Stimulated activated CD8-positive, alpha-beta memory T cell treated with anti-CD3 and anti-CD28 coated beads, Interleukin-12 subunit alpha, Interleukin-12 subunit beta, amount 100 ng/mL, for 24 hours (primary cell): Measurements from ENCODE around the gene CCR6.

Experiments
- DNase-seq: peaks from one replicate; pipeline ENCODE4 v3.0.0-alpha.2; 2020; ENCODE audit errors: extremely low read depth

CCR6 gene

DNA sequence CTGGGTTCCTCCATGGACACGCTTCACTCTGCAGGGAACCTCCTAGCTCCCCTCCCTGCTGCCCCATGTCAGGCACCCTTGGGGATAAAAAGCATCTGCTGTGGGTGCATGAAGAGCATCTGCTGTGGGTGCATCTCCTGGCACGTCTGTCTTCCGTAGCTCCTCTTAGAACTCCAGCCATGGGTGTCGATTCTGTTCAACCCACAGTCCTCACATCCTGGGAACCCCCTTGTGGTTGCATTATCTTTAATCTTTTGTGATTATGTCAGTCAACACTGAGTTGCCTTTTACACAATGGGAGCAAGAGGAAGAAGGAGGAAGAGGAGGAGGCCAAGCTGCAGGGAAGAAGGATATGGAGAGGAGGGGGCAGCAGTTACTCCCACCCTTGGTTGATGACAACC lies 24.1 kb upstream of the CCR6 start:
- DNase-seq: no peak

DNA sequence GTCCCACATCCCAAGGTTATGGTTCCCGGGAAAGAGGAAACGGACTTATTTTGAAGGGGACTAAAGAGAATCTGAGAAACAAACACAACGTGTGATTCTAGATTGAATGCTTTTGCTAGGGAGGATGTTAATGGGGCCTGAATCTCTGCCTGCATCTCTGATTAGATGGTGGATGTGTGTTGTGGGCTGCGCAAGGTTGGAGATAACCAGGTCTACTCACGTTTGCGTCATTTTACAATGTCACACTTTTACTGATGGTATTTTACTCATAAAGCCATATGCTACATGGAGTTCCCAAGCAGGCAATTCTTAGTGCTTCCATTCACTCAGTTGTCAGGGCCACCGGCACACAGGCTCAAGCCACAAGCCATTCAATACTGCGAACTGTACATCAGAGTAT lies 23.2 kb upstream of the CCR6 start:
- no peak for DNase-seq

DNA sequence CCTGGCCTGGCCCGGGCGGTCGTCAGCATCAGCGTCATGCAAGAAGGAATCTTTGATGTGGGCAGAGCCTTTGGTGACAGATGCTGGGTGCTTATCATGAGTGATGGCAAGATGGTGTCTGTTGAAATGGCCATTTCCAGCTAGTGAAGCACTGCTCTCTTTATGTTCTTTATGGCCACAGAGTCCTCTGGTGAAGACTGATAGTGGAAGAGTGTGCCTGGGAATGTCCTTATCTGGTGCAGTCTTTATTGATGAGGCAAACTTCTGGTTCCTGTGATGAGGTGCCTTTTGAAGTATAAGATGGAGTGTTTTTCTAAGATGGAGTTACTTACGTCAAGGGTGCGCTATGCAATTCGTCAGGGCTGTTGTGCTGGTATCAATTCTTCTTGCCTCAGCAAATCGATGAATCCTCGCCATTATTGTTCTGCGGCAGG lies 22.6 kb upstream of the CCR6 start:
- DNase-seq: no peak

DNA sequence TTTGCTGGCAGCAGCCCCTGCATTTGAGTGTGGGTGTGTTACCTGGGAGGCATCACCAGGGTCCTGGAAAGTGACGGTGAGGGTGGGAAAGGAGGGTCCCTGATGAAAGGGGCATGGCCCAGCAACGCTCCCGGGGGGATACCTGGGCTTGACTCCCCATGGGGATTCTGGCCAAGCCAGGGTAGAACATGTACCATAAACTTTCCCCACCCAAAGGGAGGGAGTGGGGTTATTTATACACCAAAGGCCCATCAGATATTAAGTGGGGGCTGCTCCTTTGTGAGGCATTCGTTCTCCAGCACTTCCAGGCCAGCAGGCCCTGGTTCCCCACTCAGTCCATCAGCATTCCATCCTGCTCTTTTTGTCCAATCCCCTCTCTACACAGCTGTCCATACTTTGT lies 20.6 kb upstream of the CCR6 start:
- no peak for DNase-seq

DNA sequence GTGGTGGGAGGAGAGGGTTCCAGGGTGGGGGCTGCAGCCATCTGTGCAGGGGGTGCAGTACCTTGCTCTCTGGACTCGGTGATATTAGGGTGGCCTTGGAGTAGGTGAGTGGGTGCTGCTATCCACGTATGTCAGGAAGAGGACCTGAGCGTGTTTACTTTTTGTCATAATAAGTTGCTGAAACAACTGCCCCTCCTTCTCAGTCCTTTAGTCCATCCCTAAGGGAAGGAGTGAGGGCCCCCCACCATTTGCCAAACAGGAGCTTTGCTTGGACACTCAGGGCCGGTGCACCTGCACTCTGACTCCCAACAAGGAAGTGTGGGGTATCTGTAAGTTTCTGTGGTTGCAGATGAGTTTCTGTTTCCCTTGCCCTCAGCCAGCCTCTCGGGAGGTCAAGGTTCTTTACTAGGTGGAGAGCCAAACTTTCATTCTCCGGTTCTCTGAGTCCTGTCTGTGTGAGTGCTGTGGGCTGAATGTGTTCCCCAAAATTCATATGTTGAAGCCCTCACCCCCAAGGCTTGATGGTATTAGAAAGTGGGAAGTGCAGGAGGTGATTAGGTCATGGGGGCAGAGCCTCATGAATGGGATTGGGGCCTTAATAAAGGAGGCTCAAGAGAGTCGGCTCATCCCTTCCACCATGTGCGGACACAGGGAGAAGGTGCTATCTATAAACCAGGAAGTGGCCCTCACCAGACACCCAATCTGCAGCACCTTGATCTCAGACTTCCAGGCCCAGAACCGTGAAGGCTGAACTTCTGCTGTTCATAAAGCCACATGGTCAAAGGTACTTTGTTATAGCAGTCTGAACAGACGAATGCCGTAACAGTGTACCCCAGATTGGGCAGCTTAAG lies 19.6 kb upstream of the CCR6 start:
- no peak for DNase-seq

DNA sequence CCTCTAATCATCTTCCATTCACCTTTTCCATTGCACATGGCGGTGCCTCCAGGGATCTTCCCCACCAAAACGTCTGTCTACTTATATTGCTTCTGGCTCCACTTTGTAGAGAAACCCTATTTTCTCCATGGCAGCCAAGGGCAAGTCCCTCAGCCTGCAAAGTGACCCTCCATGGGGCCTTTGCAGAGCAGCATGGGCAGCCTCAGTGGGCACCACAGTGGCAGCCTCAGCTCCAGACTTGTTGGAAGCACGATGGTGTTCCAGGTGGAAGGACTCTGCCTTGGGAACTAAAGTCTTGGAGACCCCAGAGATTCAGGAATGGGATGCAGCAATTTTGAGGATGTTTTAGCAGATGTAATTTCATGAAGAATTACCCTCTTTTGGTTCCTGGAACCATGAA lies 18.5 kb upstream of the CCR6 start:
- DNase-seq: no peak

DNA sequence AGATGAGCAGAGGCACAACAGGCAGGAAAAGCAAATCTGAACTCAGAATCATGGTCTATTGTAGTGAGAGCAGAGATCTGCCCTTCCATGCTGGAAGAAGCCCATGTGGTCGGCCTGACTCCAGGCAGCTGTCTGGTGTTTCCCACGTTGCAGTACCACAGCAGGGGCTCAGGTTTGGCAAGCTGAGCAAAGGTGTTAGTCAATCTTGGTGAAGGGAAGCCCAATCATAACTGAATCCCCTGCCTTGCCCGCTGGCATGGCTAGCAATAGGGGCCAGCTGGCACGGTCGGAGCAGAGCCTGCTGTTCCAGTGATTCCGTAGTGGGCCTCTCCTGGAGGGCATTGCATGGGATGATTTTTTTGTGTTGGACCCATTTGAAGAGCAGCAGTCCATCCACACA lies 17.8 kb upstream of the CCR6 start:
- no peak for DNase-seq

DNA sequence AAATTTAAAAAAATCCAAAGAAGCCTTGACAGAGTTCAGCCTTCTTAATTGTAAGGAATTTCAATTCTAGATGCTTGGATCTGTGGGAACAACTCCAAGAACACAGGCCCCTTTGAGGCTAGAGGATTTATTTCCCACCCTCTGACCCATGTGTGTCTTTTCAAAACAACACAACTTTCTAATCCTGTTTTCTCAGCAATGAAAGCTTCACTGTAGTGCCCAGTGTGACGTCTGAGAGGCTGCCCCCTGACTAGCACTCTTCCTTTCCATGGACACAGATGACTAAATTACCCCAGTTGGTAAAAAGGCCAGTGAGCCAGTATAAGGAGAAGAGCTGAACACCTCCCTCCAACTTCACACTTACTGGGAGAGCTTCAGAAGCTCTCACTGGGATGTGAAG lies 16.5 kb upstream of the CCR6 start:
- no peak for DNase-seq

DNA sequence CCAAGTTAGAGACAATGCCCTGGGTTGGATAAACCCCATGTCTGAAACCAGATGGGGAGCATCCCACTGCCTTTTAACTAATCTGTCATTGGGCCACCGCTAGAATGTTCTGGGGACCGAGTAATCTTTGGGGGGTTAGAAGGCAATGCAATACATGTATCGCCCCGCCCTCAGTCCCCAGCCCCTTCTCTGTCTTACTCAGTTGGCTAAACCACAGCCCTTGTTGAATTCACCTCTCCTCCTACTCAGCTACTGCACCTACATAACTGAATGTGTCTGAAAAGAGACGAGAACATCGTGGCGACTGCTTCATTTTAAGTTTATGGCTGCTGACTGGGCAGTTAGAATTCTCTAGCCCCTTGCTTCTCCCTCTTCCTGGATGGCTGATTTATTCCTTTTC lies 15.1 kb upstream of the CCR6 start:
- no peak for DNase-seq

DNA sequence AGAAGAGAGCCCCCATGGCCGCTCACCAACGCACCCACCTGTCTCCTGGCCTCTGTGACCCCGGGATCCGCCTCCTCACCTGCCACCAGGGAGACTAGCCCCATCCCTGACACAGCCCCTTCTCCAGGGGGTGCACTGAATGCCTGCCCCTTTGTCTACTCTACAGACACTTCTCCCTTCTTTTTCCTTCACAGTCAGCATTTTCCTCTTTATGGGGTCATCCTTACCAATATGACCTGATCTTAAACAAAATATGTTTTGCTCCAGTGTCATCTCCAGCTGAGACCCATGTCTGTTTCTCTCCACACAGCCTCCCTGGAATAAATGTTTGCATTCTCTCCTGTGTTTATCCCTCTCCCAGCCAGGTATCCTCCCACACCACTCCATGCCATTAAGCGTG lies 14.6 kb upstream of the CCR6 start:
- DNase-seq: no peak

DNA sequence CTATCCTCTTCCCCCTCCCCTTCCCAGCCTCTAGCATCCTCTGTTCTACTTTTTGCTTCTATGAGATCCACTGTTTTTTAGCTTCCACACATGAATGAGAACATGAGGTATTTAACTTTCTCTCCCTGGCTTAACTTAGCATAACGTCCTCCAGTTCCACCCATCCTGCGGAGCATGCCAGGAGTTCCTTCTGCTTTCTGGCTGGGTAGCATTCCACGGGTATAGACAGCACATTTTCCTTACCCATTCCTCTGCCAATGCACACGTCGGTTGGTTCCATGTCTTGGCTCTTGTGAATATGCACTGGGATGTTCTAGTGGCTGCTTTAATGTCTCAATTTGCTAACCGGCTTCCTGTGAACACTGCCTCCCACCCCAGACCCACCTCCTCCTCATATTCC lies 13.2 kb upstream of the CCR6 start:
- DNase-seq: no peak

DNA sequence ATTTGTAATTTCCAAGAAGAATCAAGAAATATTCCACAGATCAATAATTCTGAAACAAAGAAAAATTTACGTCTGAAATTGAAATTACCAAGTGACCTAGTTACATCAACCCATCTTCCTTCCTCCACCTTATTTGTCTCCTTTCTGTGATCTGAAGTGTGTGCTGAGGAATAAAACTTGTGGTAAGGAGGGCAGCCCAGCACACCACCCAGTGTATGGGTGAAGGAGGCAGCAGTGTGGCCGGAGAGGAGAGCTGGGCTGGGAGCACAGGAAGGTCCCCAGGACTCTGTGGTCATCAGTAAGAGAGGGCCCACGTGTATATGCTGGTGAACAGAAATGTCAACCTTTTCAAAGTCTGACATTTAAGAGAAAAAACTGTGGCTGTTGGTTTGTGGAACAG lies 11.3 kb upstream of the CCR6 start:
- no peak for DNase-seq

DNA sequence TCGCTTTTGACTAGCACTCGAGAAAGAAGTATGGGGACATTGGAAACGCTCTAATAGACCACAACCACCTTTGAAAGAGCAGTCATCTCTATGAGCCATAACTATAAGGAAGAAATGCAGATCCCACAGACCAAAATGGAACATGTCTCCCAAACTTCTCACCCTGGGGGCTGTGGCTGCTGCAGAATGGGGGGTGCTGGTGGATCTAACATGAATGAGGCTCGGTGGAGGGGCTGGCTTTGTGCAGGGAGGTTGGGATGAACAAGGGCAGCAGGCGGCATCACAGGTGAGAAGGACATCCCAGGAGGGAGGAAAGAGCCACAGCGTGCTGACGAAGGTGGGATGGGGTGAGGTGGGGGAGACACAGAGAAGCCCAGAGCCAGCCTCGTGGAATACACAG lies 10.5 kb upstream of the CCR6 start:
- DNase-seq: no peak

DNA sequence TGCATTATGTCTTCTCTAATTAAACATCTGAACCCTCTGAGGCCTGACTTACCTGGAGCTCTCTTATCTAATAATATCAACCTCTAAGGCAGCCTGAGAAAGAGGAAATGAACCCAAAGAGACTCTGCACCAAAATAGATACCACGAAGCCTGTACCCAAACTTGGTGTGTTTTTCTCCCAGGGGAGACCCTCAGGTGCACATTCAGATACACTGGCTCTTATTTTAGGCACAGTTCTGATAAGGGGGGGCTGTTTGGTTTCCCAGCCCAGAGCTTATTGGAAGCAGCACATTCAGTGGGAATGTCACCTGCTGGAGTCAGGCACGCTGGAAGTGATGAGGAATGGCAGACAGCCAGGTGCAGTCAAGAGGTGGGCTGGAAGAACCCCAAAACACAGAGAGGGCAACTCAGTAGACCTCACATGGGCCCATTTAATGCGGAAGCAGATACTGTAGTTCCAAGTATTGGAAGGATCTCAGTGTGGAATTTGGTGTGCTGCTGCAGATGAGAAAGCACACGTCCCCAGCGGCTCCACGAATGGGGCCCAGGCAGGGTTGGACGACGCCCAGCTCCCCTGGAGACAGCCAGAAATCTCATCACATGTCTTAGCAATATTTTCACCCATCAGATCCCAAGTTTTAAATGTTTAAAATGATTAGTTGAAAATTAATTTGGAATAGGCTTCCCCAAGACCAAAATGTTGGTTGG lies 9.7 kb upstream of the CCR6 start:
- no peak for DNase-seq

DNA sequence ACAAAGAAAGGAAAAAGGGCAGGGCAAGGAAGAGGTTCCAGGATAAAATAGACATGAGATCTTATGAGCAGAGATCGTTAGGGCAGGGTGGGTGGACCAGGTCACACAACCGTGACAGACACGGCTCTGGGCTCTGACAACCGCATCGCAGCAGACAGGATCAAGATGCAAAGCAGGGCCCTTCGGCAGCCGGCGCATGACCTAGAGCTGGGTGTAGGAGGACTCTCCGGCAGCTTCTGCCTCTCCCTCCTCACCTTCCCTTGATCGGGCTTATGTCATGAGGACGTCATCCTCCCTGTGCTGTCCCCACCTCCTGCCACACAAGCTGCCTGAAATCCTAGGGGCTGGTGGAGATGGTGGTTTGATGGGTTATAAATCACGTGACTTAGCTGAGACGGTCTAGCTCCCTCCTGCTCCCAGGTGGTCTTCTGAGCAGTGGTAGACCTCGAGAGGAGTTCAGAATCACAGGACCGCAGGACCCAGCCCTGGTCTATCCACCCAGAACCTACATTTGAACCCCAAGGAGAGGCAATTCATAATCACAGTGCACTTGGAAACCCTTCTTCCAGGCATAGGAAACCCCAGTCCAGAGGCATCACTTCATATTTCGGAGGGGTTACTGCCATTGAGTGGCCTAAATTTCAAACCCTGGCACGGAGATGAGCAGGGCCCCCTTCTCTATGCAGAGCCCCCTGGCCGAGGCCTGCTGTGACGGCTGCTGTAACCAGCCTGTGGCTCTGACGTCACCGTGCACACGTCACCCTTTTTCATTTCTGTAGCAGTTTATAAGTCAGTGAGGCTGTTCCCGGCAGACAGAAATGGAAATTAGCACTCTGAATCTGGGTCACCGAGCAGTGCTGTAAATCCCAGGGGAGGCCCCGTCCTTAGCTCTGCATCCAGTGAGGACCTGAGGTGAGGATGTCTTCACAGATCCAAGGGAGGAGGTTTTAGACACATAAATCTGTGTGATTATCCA lies 8.7 kb upstream of the CCR6 start:
- DNase-seq: no peak

DNA sequence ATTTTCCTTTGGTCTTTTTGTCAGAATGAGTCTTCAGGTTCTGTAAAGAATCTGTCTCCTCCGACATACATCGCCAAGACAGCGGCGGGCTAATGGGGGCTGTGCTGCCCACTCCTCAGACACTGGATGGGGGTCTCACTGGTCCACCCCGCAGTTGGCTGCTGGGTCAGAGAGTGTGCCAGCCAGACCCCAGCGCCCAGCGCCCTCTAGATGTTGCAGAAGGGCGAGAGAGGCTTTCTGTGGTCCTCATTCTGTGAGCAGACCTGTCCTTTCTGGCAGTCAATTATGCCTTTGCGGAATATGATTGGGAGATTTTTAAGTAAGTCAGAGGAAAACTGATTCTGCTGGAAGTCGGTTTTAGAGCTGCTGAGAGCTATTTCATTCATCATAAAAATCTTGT lies 7.8 kb upstream of the CCR6 start:
- no peak for DNase-seq

DNA sequence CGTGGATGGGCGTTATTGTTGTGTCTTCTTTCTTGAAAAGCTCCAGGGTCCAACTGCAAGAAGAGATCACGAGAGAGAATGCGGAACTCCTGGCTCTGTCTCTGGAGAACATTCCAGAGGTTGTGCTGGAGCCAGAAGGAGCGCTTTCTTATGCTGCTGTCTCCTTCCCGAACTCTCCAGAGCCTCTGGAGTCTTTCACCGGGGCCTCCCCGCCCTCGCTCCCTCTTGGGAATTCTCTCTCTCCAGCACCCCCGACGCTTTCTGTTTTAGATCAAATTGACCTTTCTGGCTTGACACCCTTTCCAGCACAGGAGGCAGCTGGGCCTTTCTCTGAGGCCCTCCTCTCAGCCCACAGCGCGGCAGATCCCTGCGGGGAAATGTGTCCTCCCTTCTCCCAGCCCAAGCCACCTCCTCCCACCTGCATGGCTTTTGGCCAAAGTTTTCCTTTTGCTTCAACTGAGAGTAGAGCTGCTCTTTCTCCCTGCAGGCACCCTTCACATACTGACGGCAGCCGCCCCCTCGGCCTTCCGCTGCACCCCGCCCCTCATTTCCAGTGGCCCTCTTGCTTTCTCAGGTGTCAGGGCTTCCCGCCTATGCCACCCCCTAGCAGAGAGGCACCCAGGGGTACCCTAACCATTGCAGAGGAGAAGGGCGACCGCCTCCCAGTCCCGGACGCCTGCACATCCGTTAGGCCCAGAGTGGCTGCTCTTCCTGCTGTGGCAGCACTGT lies 6.6 kb upstream of the CCR6 start:
- DNase-seq: no peak

DNA sequence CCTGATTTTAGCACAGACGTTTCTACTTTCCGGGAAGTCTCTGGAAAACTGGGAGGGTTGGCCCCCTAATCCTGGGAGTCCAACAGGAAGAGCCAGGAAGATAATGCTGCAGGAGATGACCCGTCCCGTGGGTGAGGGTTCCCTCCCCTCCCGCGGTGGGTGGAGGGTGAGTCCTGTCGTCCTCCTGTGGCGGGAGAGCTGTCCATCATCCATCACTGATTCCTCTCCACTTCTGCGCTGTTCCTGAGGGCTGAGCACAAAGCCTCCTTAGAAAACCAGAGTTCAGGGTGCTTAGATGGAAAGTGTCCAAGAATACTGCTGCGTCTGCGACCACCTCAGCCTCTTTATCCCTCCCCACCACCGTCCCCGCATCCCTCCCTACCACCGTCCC lies 6.1 kb upstream of the CCR6 start:
- no peak for DNase-seq

DNA sequence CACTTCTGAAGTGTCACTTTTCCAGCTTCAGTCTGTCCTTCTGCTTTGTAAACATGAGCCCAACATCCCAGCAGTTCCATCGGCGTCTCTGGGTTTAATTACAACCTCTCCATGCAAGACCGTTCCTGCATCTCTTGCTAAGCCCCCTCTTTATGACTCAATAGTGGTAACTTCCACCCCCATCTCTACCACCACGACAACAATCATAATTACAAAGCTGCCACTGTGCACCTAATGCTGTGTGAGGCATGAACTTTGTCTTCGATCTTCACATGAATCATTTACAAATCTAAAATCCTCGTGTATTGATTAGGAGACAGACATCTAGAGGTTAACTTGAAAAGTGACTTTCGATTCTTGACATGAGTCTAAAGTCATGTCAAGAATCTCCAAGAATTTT lies 4.9 kb upstream of the CCR6 start:
- DNase-seq: no peak

DNA sequence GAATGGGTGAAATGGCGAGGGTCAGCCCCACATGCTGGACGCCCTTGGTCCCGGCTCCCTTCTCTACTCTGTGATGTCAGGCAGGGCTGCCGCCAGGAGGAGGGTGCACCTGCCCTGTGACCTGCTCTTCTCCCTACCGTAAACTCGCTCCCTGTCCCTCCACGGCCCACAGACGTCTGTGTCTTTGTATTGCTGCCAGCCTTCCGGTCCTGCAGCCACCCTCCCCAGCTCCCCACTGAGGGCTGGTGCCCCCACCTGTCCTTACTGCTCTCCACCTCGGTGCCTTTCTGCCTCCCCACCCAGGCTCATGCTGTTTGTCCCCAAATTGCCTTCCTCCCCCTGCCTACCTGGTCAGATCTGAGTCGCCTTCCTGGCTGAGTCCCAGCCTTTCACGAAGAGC lies 4.1 kb upstream of the CCR6 start:
- DNase-seq: no peak

DNA sequence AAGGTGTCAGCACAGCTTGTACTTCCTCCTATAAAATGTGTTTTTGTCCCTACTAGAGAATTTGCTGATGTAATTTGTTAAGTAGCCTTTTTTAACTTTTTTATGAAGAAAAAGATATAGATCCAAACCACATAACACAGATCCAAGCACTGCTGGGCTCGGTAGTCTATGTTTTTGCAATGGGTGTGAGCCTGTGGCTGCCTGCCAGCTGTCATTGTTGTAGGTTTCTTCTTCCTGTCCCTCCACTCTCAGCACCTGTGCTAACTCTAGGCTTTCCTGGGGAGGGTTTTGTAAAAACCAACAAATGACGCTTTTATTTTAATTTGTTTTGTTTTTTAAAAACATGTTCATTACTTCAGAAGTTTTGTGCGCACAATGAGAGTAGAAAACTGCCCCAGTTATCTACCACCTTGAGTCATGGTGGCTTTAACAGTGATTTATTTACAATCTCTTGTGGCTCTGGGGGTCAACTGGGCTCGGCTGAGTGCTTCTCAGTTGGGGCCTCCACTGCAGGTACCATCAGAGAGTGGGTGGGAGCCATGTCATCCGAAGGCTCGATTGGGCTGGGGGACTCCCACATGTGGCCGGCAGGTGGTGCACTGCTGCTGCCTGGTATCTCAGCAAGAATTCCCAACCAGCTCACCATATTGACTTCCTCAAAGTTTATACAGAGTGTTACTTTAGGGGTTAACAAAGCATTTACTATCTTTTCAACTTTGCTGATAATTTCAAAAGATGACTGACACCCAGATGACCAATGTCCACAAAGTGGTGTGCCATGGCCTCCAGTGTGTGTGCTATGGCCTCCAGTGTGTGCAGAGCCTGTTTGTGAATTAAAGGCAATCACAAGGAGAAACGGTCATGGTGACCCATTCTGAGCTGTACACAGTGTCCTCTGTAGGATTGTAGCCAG lies 3.0 kb upstream of the CCR6 start:
- no peak for DNase-seq
